Measurements from ENCODE around the gene STIM2.

STIM2 gene

DNA sequence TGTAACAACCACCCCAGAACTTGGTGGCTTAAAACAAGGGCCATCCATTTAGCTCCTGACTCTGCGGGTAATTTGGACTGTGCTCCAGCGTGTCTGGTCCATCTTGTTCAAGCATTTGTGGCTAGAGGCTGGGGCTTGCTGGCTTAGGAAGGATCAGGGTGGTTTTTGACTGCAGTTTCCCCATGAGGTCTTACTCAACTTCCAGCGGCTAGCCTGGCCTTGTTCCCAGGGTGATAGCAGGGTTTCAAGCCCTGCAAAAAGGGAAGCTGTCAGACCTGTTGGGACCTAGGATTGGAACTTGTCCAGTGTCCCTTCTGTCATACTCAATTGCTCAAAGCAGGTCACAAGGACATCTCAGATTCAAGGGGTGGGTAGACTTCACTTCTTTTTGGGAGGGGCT is 205.9 kb downstream of the STIM2 start:
- DNase-seq (ENCODE audit: low read depth), result no peak
- no peak overlapping the region for H3K4me3 ChIP-seq (replicated peaks; ENCODE audit: low read depth, low read length)
- TF ChIP-seq, protein P1, sequence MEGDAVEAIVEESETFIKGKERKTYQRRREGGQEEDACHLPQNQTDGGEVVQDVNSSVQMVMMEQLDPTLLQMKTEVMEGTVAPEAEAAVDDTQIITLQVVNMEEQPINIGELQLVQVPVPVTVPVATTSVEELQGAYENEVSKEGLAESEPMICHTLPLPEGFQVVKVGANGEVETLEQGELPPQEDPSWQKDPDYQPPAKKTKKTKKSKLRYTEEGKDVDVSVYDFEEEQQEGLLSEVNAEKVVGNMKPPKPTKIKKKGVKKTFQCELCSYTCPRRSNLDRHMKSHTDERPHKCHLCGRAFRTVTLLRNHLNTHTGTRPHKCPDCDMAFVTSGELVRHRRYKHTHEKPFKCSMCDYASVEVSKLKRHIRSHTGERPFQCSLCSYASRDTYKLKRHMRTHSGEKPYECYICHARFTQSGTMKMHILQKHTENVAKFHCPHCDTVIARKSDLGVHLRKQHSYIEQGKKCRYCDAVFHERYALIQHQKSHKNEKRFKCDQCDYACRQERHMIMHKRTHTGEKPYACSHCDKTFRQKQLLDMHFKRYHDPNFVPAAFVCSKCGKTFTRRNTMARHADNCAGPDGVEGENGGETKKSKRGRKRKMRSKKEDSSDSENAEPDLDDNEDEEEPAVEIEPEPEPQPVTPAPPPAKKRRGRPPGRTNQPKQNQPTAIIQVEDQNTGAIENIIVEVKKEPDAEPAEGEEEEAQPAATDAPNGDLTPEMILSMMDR (IDR thresholded peaks at IDR 0.05; ENCODE audit: low read length, missing control alignments), result no peak

DNA sequence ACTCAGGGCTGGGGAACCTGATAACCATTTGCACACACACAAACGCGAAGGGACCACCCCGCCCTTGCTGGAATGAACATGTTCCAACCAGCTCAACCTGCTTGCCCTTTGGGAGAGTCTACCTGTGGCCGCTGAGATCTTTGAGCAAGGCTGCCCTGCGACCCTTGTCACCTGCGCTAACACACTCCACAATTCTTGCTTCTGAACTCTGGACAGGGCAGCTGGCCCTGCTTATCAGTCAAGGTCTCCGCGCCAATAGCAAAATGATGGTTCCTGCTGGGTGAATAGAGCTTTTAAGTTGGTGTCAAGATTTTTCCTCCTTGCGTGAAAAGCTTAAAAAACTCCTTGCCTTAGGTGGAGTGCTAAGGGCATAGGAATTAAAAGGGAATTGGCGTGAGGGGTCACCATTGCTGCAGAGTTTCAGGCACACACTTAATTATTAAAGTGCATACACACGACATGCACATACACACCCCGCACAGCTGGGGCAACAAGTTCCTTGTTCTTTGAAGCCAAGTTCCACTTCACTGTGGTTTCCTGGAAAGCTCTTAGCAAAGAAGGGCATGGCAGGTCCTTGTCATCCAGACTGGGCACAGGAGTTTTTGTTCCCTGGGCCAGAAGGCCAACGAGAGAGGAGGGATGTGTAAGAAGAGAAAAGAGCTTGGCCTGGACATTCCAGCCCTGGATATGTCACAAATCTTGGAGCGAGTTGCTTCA is 207.7 kb downstream of the STIM2 start:
- H3K4me3 ChIP-seq (replicated peaks; ENCODE audit: low read depth, low read length), result no peak overlapping the region
- TF ChIP-seq, protein P1 (IDR thresholded peaks at IDR 0.05; ENCODE audit: low read length, missing control alignments), result no peak
- DNase-seq (ENCODE audit: low read depth), result no peak

Data from fibroblast of pulmonary artery (primary cell).